GM19395 (cell line): ENCODE measurements around the gene UFSP1.

Source experiments
- ATAC-seq: cut with Tn5 transposase; IDR thresholded peaks from one replicate; pipeline ENCODE4 v1.9.1; 2021; ENCODE audit warnings: mild to moderate bottlenecking, moderate library complexity; ENCODE audit not compliant: unreplicated experiment

UFSP1 gene

DNA sequence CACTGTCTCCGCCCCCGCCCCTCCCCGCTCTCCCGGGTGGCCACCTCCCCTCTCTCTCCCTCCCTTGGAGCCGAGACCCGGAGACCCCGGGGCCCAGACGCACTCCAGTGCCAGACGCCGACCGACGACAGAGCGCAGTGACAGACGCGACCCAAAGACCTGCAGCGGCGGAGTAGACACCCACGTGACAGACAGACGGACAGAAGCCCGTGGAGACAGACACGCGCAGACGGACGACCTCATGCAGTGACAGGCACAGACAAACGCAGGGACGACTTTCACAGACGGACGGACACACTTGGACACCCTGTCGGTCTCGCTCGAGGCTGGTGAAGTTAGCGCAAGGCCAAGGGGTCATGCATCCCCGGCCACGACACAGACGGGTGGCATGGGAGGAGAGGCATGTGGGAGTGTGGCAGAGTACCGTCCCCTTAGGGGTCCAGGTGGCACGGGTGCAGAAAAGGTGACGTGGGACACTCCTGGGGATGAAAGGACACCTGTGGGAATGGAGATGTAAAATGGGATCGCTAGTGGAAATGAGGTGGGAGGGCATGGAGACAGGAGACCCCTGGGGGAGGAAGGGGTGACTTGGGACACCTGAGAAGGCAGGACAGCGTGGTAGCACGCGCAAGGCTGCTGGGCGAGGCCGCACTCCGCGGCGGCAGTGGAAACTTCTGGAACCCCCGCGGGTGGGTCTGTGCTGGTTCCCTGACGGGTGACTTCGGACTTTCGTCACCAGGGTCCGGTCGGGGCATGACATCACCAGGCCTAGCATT is 6.6 kb upstream of the UFSP1 start:
- ATAC-seq = no peak

DNA sequence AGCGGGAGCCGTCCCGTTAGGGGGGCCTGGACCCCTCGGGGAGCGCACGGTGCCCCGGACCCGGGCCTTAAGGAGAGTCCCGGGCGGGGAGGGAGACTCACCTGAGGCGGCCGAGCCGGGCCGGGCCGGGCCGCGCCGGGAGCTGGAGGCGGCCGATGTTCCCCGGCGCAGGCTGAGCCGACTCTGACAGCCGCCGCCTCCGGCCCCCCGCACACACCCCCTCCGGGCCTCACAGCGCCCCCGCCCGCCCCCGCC is 6.1 kb upstream of the UFSP1 start, which contains the start of gene ACHE:
ACHE (minus strand) TSS at position 188 of the 255 bp plus-strand sequence. CDS start 1,656 bp downstream, outside the sequence.
- ATAC-seq = no peak

DNA sequence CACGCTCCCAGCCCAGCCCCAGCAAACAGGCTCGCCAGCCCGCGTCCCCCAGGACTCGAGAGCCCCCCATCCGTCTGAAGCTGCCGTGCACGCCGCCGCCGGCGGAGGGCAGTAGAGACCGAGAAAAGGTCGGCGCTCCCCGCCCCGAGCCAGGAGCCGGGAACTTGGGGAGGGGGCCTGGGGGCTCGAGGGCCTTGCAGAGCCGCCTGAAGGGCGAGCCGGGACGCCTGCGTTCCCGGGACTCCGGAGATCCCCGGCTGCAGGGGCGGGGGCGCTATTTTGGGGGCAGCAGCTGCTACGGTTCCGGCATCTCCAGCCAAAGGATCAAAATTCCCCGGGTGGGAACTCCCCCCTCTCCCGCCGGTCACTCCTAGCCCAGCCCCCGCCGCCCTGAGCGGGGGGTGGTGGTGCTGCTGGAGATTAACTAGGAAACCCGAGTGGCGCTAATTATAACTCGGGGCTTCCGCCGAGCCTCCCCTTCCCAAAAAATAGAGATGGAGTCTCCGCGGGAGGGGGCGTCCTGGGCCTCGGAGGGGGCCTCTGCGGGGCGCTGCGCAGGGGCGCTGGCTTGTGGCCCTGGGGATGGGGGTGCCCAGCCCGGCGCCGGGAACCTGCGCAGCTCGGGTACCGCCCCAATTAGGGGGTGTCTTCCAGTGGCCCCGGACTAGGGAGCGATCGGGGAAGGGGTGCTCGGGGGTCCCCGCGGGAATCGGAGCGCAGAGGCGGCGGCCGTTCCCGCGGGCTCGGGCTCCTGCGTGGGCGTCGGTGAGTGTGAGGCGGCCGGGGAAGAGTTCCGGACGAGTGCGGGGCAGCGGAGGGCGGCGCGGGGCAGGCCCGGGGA is 5.6 kb upstream of the UFSP1 start:
- ATAC-seq = no peak

DNA sequence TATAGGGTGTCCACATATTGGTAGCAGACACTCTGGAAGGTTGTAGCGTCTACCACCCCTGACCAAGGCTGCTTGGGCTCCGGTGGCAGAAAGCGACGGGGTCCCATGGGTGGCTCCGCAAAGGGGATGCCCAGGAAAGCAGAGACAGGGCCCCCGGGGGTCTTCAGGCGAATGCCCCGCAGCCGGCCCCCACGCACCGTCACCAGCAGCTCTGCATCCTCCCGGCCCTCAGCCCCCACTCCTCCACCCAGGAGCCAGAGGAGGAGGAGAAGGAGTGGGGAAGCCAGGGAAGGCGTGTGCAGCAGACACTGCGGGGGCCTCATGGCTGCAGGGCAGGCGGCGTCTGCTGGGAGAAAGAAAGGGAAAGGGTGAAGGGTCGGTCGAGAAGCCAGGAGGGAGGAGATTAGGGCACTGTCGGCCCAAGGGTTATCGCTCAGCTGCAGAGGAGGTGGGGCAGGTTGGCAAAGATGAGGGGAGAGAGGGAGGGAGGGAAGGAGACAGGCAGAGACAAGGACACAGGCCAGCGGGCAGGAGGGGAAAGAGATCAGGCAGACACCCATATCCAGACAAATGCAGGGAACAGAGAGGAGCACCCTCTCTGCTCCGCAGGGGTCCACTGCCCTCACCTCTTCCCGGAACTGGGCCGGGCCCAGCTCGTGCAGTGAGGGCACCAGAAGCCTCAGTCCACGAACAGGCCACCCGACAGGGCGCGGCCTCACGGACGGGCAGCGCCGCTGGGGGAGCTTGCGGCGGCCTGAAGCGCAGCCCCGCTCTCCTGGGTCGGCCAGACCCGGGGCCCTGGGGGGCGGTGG is 4.6 kb upstream of the UFSP1 start:
- no peak for ATAC-seq

DNA sequence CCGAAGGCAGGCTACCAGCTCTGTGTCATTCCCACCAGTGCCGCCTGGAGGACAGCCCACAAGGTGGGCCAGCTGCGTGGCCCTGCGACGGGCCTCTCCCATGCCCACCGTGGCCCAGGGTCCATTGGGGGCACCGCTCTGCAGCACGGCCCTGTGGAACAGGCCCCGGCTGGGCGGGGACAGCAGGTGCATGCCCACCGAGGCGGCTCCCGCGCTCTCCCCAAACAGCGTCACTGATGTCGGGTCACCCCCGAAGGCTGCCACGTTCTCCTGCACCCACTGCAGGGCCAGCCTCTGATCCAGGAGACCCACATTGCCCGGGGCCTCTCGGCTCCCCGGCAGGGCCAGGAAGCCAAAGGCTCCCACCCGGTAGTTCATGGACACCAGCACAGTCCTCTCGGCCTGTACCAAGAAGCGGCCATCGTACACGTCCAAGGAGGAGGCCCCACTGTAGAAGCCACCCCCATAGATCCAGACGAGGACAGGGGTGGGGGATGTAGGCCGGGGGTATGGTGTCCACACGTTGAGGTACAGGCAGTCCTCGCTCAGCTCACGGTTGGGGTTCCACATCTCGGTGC is 3.9 kb upstream of the UFSP1 start:
- no peak for ATAC-seq

DNA sequence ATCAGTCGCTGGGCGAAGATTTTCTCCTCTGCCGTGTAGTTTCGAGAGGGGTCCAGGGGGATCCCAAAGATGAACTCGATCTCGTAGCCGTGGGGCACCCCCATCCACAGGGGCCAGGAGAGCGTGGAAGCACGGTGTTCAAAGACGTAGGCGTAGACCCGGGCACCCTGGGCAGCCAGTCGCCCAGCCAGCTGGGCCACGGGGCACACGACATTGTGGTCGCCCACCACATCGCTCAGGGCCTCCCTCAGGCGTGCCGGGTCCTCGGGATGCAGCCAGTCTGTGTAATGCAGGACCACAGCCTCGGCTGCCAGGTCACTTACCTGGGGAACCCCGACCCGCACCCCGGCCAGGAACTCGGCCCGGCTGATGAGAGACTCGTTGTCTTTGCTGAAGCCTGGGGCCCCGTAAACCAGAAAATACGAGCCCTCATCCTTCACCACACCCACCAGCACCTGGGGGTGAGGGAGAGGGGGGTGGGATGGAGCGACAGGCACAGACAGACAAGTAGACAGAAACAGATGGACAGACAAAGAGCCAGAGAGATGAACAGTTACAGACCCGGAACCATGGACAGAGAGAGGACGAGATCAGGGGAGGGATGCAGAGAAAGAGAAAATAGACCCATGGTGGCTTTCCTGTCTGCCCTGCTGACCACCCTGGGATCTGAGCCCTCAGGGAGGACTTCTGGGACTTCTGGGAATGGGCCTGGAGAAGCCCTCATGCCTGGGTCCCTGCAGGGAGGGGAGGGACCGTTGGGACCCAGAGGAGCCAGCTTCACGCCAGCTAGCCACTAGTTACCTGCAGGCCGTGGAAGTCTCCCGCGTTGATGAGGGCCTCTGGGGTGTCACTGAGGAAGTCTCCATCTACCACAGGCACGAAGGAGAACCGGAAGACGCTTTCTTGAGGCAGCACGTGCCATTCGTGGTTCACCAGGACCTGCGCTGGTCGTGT is 3.1 kb upstream of the UFSP1 start:
- no peak for ATAC-seq

DNA sequence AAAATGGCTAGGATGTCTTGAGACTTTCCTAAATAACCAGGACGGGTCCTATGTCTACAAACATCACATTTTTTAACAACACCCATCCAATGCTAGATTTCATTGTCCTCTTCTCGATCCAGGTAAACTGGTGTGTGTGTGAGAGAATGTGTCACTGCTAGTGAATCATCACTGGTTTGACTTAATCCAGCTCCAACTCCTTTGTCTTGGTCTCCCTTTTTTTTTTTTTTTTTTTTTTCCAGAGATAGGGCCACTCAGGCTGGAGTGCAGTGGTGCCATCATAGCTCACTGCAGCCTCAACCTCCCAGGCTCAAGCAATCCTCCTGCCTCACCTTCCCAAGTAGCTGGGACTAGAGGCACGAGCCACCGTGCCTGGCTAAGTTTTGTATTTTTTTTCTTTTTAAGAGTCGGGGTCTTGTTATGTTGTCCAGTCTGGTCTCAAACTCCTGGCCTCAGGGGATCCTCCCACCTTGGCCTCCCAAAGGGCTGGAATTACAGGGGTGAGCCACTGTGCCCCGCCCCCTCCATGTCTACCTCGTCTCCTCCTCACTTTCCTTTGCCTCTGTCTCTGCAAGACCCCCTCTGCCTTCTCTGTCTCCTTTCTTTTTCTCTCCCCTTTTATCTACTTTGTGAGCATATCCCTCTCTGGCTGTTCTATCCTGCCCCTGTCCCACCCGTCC is 2.2 kb upstream of the UFSP1 start:
- no peak for ATAC-seq

DNA sequence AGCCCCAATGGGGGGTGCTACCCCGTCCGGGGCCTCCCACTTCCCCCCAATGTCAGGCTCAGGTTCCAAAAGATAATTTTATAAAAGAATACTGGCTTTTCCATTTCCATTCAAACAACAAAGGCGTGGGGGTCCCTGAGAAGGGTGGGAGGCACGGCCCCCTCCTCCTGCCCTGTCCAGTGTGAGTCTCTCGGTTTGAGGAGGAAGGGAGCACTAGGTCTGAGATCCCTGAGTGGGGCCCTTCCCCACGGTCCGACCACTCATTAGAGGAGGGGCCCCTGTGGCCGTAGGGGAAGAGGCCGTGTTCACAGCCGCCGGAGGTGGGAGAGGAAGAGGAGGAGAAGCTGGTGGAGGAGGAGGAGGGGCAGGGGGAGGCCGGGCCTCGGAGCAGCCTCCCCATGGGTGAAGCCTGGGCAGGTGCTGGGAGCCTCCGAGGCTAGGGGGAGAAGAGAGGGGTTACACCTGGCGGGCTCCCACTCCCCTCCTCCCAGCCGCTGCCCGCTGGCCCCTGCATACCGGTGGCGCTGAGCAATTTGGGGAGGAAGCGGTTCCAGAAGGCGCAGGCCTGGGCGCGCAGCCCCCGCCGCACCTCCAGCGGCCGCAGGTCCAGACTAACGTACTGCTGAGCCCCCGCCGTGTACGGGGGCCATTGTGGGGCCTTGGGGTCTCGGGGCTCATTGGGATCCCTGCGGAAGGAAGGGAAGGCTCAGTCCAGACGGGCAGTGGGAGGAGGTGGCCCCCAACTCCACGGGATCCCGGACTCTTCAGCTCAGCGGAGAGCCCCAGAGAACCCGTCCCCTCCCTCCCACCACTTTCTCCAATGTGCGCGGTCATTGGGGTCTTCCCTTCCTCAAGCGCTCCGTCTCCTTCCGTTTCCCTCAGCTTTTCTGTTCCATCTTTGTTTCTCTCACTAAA is 1.4 kb upstream of the UFSP1 start:
- no peak for ATAC-seq

DNA sequence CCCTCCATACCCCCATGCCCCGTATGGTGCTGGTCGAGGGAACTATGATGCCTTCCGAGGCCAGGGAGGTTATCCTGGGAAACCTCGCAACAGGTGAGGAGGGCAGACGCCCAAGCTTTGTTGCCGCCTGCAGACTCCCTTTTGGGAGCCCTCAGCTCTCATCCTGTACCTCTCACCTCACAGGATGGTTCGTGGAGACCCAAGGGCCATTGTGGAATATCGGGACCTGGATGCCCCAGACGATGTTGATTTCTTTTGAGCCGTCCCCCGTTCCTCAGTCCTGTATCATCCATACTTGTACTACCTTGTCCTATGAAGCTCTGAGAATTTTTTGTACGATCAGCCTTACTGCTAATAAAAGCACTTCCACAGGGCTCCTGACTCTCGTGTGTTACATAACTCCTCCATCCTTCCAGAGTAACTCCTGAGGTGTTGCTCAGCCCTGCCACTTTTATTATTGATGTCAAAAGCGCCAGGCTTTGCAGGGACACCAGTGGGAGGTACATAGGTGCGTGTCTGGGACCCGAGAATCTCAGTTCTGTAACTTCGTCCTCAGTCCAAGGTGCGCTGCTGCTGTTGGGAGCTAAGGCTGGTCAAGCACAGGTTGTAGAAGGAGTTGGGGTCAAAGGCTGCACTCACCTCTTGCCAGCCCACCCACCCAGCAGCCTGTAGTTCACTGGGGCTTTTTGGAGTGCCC is 1.1 kb downstream of the UFSP1 start:
- no peak for ATAC-seq

DNA sequence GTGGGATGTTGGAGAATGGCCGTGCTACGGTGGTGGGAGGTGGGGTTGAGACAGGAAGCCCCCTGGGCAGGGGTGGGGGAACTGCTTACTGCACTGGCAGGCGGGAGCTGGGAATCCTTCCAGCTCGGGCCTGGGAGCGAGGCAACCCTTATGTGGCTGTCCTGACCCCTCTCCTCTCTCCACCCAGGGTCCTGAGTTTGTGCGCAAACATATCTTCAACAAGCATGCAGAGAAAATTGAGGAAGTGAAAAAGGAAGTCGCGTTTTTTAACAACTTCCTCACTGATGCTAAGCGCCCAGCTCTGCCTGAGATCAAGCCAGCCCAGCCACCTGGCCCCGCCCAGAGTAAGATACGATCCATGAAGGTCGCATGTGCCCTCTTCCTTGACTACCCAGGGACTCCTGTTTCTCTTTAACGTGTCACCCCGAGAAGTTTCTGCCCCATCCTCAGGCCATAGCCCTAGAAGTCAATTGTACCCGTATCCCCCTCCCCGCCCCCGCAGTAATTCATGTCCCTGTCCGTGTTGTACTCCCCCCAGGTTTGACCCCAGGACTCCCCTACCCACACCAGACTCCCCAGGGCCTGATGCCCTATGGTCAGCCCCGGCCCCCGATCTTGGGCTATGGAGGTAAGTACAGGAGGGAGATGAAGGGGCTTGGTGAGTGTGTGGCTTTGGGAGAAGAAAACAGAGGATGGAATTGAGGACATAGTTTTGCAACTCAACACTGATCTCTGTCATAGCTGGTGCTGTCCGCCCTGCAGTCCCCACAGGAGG is 1.8 kb downstream of the UFSP1 start:
- ATAC-seq = peak; percentile 58

DNA sequence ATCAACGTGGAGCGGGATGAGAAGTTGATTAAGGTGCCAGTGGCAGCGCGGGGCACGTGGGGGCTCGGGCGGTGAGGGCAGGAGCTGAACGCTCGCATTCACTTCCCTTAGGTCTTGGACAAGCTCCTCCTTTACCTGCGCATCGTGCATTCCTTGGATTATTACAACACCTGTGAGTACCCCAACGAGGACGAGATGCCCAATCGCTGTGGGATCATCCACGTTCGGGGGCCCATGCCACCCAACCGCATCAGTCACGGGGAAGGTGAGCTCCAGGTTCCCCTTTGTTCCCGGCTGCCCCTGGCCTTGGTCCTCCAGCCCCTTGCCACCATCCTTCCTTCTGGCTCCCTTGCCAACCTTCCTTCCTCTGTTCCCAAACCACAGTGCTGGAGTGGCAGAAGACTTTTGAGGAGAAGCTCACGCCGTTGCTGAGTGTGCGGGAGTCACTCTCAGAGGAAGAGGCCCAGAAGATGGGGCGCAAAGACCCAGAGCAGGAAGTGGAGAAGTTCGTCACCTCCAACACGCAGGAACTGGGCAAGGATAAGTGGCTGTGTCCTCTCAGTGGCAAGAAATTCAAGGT is 2.5 kb downstream of the UFSP1 start:
- no peak for ATAC-seq

DNA sequence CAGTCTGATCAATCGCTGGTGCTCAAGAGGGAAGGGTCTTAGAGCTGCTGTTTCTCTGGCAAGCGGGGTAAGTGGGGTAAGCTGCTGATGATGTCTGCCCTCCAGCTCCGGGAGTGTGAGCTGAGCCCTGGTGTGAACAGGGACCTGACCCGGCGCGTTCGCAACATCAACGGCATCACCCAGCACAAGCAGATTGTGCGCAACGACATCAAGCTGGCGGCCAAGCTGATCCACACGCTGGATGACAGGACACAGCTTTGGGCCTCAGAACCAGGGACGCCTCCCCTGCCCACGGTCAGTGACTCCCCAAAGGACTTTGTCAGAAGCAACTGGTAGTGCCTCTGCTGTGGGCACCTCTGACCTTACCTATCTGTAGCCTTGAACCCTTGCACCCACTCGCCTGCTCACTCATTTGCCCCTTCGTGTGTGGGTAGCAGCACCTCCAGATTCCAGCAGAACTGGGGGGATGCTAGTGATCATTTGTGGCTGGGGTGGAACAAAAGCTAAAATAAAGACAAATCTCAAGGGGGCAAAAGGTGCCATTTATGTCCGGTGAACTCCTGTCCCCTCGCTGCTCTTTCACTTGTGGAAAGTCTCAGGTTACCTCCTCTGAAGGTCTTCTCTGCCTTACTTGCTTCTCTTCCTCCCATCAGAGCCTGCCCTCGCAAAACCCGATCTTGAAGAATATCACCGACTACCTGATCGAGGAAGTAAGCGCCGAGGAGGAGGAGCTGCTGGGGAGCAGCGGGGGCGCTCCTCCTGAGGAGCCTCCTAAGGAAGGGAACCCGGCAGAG is 3.2 kb downstream of the UFSP1 start:
- ATAC-seq = no peak

DNA sequence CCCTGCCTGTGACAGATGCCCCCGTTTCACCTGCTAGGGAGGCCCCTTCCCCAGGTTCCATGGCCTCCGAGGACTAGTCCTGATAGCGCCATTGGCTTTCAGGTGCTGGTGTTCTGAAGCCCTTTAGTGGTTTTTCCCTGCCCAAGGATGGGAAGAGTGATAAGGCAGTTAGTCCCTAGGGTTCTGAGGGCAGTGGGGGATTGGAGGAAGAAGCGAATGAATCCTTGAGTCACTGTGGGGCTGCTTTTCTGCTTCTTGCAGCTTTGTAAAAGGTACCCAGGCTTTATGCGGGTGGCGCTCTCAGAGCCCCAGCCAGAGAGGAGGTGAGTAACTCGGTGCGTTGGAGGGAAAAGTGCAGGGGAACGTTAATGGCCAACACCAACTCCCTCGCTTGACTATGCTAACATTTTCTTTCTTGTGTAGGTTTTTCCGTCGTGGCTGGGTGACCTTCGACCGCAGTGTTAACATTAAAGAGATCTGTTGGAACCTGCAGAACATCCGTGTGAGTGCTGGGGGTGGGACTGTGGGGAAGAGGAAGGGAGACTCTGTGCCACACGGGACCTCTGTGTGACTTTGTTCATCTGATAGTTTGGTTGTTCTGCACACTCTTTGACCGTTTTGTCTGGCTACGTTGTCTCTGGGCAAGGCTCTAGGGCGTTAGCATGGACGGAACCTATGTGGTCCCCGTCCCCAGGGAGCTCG is 3.9 kb downstream of the UFSP1 start:
- ATAC-seq = no peak

DNA sequence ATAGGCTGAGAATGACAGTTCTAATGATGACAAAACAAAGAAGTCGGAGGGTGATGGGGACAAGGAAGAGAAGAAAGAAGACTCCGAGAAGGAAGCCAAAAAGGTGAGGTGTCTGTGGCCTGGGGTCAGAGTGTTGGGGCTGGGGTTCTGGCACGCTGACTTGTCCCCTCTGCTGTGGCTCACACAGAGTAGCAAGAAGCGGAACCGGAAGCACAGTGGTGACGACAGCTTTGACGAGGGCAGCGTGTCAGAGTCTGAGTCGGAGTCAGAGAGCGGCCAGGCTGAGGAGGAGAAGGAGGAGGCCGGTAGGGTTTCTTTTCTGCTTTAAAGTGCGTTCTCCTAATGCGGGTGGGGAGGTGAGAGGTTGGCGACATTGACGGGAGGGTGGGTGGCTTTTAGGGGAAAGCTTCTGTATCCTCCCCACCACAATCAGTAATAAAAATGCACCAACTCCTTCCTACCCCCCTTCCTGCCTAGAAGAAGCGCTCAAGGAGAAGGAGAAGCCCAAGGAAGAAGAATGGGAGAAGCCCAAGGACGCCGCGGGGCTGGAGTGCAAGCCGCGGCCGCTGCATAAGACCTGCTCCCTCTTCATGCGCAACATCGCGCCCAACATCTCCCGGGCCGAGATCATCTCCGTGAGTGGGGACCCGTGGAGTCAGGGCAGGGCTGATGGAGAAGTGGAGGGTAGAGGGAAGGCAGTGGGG is 4.6 kb downstream of the UFSP1 start:
- ATAC-seq = no peak
